PC-9 (cell line): Measurements from ENCODE around the gene TOM1L2. TPM values are rescaled to one million over a fixed set of nuclear protein-coding genes. Genes with fewer than 3 reads are reported as not detected.

Experiments
- BruUV-seq: library from RNA; stranded (reverse); fragments of 400-500 nt; replicated peaks from 2 replicates; lab custom pipeline; 2021; lab: Mats Ljungman, UMichigan
- CTCF ChIA-PET: fragments of 300-600 bp; sonication (Branson Sonifier 250); formaldehyde crosslinking; loops from one replicate; lab custom pipeline; 2022; ENCODE audit warnings: antibody characterized with exemption; lab: Charles Lee
- POLR2A ChIA-PET: fragments of 300-600 bp; sonication (Branson Sonifier 250); formaldehyde crosslinking; loops from one replicate; lab custom pipeline; 2022; ENCODE audit warnings: antibody characterized with exemption; ENCODE audit not compliant: unreplicated experiment; lab: Charles Lee
- DNase-seq, 2 experiments: peaks; one replicate each; pipeline versions ENCODE4 v3.0.0 to v3.0.0-alpha.2; 2015 to 2022; ENCODE audit warnings: mixed read lengths in 1 of 2
- H2AFZ ChIP-seq: fragments of 200-600 bp; sonication (generic); 2 replicates; pipeline ENCODE4 v1.8.1; 2017; ENCODE audit warnings: antibody characterized with exemption
- H3F3A ChIP-seq: fragments of 200-600 bp; sonication (generic); 2 replicates; pipeline ENCODE4 v1.8.1; 2017; ENCODE audit warnings: antibody characterized with exemption, mild to moderate bottlenecking, low read depth; ENCODE audit not compliant: insufficient read depth
- H3K27ac ChIP-seq: fragments of 200-600 bp; sonication (generic); 2 replicates; pipeline ENCODE4 v1.6.1; 2016; ENCODE audit warnings: mixed run types
- H3K27me3 ChIP-seq: fragments of 200-600 bp; sonication (generic); 2 replicates; pipeline ENCODE4 v1.6.1; 2016; ENCODE audit warnings: low read depth, mixed run types; ENCODE audit not compliant: insufficient read depth
- H3K36me3 ChIP-seq: fragments of 200-600 bp; sonication (generic); 2 replicates; pipeline ENCODE4 v1.6.1; 2016; ENCODE audit warnings: low read depth, mixed run types
- H3K4me1 ChIP-seq: fragments of 200-600 bp; sonication (generic); replicated peaks from 2 replicates; pipeline ENCODE4 v1.6.1; 2016; ENCODE audit warnings: mixed run types; ENCODE audit not compliant: insufficient read depth
- H3K4me2 ChIP-seq: fragments of 200-600 bp; sonication (generic); 2 replicates; pipeline ENCODE4 v1.6.1; 2017; ENCODE audit warnings: mixed run types
- H3K4me3 ChIP-seq: fragments of 200-600 bp; sonication (generic); 2 replicates; pipeline ENCODE4 v1.6.1; 2016; ENCODE audit warnings: mixed run types
- H3K79me2 ChIP-seq: fragments of 200-600 bp; sonication (generic); 2 replicates; pipeline ENCODE4 v1.6.1; 2017; ENCODE audit warnings: low read depth, mixed run types
- H3K9me2 ChIP-seq: fragments of 200-600 bp; sonication (generic); 2 replicates; pipeline ENCODE4 v1.8.1; 2017; ENCODE audit warnings: mild to moderate bottlenecking; ENCODE audit not compliant: insufficient read depth
- H3K9me3 ChIP-seq: fragments of 200-600 bp; sonication (generic); 2 replicates; pipeline ENCODE4 v1.8.1; 2016; ENCODE audit warnings: low read depth; ENCODE audit not compliant: insufficient read depth
- H4K20me1 ChIP-seq: fragments of 200-600 bp; sonication (generic); 2 replicates; pipeline ENCODE4 v1.8.1; 2017; ENCODE audit not compliant: insufficient read depth
- EZH2 ChIP-seq: fragments of 200-600 bp; sonication (generic); IDR thresholded peaks from 2 replicates; pipeline ENCODE4 v1.8.0; 2017; ENCODE audit warnings: antibody characterized with exemption, low read depth
- intact Hi-C: fragments of 100-400 bp; cut with micrococcal nuclease; formaldehyde crosslinking; loops from one replicate; pipeline ENCODE4 v1.10.0; 2022; ENCODE audit not compliant: unreplicated experiment
- total RNA-seq: library from RNA; stranded (reverse); gene quantifications from 2 replicates; pipeline ENCODE4 v1.2.3, GENCODE V29; 2021
- TF ChIP-seq, protein P1 (sequence below): fragments of 200-600 bp; sonication (generic); conservative IDR thresholded peaks from 2 replicates; pipeline ENCODE4 v1.6.1; 2017; ENCODE audit warnings: mixed run types, antibody characterized with exemption, mild to moderate bottlenecking, moderate library complexity

The TOM1L2 gene
- total RNA-seq, 1 experiment from 2014 or later: 68.5 TPM

DNA sequence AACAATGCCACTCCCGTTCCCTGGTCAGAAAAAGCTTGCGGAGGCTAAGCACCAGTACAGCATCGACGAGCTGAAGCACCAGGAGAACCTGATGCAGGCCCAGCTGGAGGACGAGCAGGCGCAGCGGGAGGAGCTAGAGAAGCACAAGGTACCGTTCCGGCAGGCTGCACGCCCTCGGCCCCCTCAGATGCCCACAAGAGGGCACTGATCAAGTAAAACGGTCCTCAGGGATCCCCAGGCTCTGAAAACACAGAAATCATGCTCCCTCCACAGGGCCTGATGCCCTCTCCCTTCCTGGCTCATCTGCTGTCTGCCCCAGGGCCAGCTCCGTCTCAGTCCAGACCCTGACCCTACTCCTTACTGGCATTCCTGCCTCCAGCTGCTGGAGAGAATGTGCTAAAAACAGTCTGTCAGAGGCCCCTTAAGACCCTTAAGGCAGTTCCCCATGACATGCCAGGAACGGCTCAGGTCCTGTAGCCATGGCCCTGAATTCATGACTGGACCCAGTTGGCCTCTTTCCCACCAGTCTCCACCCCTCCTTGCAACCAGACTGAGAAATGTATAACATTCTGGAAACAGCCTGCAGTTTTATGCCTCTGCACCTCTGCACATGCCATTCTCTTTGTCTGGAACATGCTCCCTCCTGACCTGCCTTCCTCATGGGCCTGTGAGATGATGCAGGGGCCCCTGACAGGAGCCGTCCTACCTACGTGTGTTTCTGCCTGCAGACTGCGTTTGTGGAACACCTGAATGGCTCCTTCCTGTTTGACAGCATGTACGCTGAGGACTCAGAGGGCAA lies 22.3 kb upstream of the TOM1L2 start:
- no peak overlapping the region for H2AFZ ChIP-seq
- TF ChIP-seq, protein P1, sequence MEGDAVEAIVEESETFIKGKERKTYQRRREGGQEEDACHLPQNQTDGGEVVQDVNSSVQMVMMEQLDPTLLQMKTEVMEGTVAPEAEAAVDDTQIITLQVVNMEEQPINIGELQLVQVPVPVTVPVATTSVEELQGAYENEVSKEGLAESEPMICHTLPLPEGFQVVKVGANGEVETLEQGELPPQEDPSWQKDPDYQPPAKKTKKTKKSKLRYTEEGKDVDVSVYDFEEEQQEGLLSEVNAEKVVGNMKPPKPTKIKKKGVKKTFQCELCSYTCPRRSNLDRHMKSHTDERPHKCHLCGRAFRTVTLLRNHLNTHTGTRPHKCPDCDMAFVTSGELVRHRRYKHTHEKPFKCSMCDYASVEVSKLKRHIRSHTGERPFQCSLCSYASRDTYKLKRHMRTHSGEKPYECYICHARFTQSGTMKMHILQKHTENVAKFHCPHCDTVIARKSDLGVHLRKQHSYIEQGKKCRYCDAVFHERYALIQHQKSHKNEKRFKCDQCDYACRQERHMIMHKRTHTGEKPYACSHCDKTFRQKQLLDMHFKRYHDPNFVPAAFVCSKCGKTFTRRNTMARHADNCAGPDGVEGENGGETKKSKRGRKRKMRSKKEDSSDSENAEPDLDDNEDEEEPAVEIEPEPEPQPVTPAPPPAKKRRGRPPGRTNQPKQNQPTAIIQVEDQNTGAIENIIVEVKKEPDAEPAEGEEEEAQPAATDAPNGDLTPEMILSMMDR: peak; percentile 31; the same call in 1 of the 2 replicates
- no peak for TF ChIP-seq EZH2
- no peaks in the 10 kb centered on the region for H3K79me2 ChIP-seq
- ChIA-PET CTCF (no interaction called here), POLR2A (no interaction called here)
- no peaks in the 10 kb centered on the region for H4K20me1 ChIP-seq
- no peak overlapping the region for H3K4me3 ChIP-seq
- BruUV-seq: no TSS peak
- no peaks in the 10 kb centered on the region for H3K27me3 ChIP-seq
- H3K9me3 ChIP-seq: no peaks in the 10 kb centered on the region
- no peak for DNase-seq
- no peaks in the 10 kb centered on the region for H3K36me3 ChIP-seq
- intact Hi-C loops: loop anchor here (5.0 kb wide), 1 partner anchor 38 kb away; no protein-coding TSS in a partner anchor
- peaks cover 20% of the 10 kb centered on the region for H3F3A ChIP-seq
- no peak overlapping the region for H3K4me2 ChIP-seq
- H3K9me2 ChIP-seq: no peaks in the 10 kb centered on the region
- H3K27ac ChIP-seq: no peak overlapping the region
- peaks cover 22% of the 10 kb centered on the region for H3K4me1 ChIP-seq

DNA sequence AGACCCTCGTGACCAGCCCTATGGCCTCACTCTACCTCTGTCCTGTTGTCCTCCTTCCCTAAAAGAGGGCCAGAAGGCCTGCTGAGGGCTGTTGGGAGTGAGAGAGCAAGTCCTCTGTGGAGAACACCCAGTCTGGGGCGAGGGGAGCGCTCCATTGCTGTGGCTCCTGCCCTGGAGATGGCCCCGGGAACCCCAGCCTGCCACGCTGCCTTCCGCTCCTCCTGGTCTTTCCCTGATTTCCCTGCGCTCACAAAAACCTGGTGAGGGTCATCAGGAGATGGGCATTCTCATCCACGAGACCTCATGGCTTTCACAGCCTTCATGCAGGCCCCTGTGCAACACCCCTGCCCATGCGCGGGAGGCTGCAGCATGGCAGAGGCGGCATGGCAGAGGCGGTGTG lies 21.7 kb upstream of the TOM1L2 start:
- Histone ChIP-seq H3K27ac (no peak overlapping the region), H3K9me2 (no peaks in the 10 kb centered on the region), H3K4me3 (no peak overlapping the region), H3K4me1 (peaks cover 29% of the 10 kb centered on the region), H4K20me1 (no peaks in the 10 kb centered on the region), H3K79me2 (no peaks in the 10 kb centered on the region), H3K36me3 (no peaks in the 10 kb centered on the region), H3K9me3 (no peaks in the 10 kb centered on the region), H3K27me3 (no peaks in the 10 kb centered on the region), H3F3A (peaks cover 26% of the 10 kb centered on the region), H2AFZ (no peak overlapping the region), H3K4me2 (no peak overlapping the region)
- no peak for DNase-seq
- no peak for TF ChIP-seq EZH2
- TF ChIP-seq, protein P1: no peak
- CTCF ChIA-PET: no interaction called here
- POLR2A ChIA-PET: no interaction called here
- intact Hi-C loops: loop anchor here (5.0 kb wide), 1 partner anchor 38 kb away; no protein-coding TSS in a partner anchor
- no TSS peak for BruUV-seq

DNA sequence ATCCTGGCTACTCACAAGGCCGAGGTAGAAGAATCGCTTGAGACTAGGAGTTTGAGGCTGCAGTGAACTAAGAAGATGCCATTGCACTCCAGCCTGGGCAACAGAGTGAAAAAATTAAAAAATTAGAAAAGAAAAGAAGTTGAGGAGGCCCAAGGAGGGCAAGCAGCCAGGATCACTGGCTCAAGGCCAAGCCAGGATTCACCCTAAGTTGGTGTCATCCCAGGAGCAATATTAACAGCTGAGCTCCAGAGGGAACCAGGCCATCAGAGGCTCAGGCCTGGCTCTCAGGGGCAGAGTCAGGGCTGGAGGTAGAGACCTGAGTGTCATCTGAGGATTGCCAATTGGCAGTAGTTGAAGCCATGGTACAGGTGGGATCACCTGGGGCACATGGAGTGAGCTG lies 21.2 kb upstream of the TOM1L2 start:
- no peaks in the 10 kb centered on the region for H3K9me3 ChIP-seq
- H2AFZ ChIP-seq: no peak overlapping the region
- ChIA-PET POLR2A (no interaction called here), CTCF (no interaction called here)
- H3K4me2 ChIP-seq: no peak overlapping the region
- peaks cover 31% of the 10 kb centered on the region for H3K4me1 ChIP-seq
- intact Hi-C loops: loop anchor here (5.0 kb wide), 1 partner anchor 39 kb away; no protein-coding TSS in a partner anchor
- H3K27ac ChIP-seq: no peak overlapping the region
- no peak overlapping the region for H3K4me3 ChIP-seq
- no peaks in the 10 kb centered on the region for H3K9me2 ChIP-seq
- BruUV-seq: no TSS peak
- no peak for TF ChIP-seq EZH2
- TF ChIP-seq, protein P1: no peak
- H3K36me3 ChIP-seq: no peaks in the 10 kb centered on the region
- no peaks in the 10 kb centered on the region for H3K27me3 ChIP-seq
- no peak for DNase-seq
- H3K79me2 ChIP-seq: no peaks in the 10 kb centered on the region
- no peaks in the 10 kb centered on the region for H4K20me1 ChIP-seq
- peaks cover 26% of the 10 kb centered on the region for H3F3A ChIP-seq
